ENCODE results near the gene CCNH.

The CCNH gene

DNA sequence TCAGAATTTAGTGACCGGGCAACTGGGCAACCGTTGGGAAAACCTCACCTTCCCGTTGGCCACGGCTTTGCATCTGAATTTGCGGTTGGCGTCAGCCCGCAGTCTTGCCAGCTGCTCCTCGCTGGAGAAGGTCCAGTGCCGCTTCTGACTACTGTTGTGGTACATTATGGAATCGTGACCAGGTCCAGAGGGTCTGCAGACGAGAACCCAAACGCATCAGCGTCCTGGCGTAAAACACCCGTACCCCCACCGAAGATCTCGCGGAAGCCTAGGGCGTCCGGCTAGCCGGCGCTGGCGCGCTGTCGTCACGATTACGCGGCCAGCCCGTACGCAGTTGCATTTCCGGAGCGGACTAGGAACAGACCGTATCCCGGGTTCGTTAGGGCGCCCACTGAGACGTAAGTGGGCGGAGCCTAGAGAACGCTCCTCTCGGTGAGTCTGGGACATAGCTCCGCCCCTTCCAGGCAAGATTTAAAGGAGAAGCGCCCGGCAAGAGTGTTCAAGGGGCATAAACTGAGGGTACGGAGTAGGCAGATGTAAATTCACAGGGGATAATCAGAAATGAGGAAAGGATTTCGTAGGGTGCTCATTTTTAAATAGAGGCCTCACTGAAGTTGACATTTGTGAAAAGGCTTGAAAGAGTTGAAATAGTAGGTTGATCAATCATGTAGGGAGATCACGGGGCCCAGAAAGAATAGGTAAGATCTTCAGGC, at the start of gene CCNH:
Gene CCNH (minus strand): TSS at position 301 of the 713 bp plus-strand sequence. CDS start 136 bp downstream, at position 165.
- DNase-seq = peak; percentile 92

DNA sequence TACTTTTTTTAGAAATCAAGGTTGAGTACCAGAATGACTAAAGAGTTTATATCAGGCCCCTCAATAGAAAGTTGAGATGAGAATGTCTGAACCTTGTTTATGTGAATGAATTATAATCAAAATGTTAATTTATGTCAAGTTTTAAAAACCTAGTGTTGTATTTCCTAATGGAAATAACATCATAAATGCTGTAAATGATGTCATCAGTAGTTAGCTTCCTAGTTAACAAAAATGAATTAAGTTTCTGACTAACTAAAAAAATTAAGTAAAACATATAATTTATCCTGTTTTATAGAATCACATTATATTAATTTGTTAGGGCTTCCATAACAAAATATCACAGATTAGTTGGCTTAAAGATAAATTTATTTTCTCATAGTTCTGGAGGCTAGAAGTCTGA, 45.0 kb upstream of the CCNH start:
- DNase-seq = no peak

DNA sequence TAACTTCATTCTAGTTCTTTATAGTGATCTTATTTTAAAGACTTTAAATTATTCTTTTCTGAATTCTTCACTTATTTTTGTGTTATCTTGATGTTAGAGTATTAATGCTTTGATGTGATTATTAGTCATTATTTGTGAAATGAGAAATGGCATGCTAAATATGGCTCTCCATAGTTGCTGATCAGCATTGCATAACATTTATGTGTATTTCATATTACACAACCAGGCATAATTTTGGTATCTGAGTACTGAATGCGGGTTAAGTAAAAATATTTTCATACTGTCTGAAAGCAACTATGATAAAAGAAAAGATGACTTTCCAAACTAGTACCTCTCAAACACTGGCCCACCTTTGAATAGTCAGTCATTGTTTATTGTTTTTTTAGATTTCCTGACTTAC, 41.1 kb upstream of the CCNH start:
- no peak for DNase-seq

DNA sequence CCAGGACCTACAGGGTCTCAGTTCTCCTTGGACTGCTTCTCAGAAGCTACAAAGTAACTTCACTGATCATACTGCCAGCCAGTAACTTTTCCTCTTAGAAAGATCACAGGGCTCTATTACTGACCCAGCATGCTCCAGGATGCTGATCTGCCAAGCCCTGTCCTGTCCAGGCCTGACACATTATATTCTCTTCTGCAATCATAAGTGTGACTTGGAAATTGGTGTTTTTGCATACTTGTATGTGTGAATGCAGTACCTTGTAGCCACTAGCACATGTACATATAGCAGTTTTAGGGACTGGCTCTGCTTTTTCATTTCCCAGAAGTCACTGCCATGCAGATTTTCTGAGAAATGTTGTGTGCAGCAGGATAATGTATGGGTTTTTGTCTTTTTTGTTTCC, 40.1 kb upstream of the CCNH start:
- DNase-seq = no peak

GRCh38 chr5:87442419-87442818, 29.7 kb upstream of the CCNH start:
- no peak for DNase-seq

DNA sequence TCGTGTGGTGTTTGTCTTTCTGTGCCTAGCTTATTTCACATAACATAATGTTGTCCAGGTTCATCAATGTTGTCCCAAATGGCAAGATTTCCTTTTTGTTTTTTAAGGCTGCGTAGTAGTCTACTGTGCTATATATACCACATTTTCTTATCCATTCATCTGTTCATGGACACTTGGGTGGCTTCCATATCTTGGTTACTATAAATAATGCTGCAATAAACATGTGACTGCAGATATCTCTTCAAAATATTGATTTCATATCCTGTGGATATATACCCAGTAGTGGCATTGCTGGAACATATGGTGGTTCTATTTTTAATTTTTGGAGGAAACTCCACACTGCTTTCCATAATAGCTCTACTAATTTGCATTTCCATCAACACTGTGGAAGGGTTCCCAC, 25.5 kb upstream of the CCNH start:
- no peak for DNase-seq

- no peak for DNase-seq
Measured at GRCh38 chr5:87437724-87438123, 25.0 kb upstream of the CCNH start.

DNA sequence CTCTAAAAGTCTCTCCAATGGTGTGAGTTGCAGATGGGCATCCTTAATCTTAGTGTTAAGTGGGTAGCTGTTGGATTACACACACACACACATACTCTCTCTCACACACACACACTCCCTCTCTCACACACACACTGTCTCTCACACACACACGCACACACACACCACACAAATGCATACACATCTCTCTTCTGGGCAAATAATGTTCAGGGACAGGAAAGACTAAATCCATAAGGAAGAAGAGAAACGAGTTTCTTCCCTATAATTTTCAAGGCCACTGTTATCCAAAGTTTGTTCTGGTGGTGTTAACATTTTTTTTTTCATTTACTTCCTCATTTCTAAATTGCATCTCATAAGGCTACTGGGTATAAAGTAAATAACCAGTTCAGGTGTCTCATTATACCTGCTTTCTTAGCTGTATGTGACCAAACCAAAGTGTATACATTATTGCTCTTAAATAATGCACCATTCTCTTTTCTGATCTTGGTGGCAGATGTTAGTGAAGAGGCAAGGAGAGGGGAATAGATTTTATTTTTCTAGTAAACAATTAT, 22.5 kb upstream of the CCNH start:
- DNase-seq = no peak

DNA sequence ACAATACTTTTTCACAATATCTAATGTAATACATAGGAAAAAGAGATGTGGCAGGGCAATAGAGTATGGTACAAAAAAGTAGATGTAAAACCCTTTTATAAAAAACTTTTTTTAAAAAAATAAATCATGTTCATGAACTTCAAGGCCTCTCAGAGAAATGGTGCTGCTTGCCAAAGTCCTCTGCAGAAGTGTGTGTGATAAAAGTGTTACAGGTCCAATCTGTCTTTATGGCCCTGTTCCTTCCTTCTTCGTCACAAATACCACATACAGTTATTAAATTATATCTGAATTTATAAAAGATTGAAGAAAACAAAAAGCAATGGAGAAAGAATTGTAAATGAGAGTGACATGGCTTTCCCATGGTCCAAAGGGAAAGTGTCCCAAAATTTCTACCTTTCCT, 21.7 kb upstream of the CCNH start:
- DNase-seq = no peak

- DNase-seq = no peak
Measured at GRCh38 chr5:87433945-87434344, 21.2 kb upstream of the CCNH start.

DNA sequence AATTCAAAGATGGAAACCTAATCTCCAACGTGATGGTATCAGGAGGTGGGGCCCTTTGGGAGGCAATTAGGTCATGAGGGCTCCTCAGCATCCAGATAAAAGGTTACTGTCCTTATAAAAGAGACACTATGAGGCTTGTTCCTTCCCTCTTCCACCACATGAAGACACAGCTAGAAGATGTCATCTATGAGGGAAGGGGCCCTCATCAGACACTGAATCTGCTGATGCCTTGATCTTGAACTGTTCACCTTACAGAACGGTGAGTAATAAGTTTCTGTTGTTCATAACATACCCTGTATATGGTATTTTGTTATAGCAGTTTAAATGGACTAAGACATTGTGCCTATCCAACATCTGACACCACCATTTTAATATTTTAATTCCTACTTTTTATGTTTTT, 19.7 kb upstream of the CCNH start:
- DNase-seq = no peak

GRCh38 chr5:87430863-87431457, 18.2 kb upstream of the CCNH start:
- DNase-seq = no peak

GRCh38 chr5:87423755-87424154, 11.0 kb upstream of the CCNH start:
- DNase-seq = no peak

DNA sequence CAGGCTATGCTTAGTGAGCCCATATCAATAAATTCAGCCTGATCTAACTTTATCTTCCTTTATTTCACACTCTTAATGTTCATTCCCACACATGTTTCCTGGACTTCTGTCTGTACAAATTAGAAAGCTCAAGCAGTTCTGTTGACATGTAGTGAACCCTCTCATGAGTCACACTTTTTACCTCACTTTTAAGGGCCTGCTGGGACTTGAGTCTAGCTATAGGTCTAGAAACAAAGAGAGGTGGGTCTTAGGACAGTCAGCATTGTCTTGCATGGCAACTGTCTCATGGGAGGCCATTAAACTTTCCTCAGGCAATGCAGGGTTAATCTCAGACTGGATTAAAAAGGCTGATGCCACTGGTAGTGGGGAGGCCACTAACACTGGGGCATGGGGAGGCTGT, 8.6 kb upstream of the CCNH start:
- DNase-seq = no peak

GRCh38 chr5:87418506-87418905, 5.8 kb upstream of the CCNH start:
- DNase-seq = no peak

DNA sequence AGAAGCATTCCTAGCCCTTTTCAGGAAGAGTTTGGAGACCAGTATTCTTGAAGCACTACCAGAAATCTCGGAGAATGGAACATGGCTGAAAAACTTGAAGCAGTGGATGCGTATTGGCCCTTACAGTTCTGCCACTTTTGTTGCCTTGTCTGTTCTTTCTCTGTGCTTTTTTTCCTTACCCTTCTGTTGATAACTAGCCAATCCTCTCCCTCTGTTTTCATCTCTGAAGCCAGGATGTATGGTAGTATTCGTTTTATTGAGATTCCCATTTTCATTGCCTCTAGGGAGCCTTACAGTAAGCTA, 564 bp upstream of the CCNH start:
- DNase-seq = no peak

DNA sequence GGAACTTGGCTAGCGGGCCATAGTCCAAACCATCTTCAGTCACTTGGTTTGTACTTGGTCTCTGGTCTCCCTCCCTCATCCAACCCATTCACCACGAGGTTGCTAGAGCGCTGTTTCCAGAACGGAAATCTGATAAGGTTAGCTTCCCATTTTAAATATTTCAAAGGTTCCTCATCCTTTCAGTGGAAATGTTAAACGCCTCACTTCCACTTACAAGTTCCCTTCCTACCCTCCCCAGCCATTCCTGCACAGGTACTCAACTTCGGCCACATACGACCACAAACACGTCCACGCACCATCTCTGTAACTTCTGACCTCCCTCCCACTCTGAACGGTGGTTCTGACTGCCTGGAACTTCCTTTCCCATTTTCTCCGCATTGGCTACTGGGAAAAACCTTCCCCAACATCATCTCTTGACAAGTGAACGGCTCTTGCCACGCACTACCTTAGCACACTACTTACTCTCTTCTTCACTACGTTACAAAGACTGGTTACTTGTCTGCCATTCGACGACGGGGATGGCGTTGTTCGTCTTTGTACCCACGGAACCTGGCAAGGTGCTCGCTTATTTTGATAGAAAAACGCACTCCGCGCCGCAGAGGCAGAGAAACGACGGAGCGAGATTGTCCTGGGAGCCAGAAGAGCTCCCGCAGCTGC, 629 bp downstream of the CCNH start:
- DNase-seq = no peak

DNA sequence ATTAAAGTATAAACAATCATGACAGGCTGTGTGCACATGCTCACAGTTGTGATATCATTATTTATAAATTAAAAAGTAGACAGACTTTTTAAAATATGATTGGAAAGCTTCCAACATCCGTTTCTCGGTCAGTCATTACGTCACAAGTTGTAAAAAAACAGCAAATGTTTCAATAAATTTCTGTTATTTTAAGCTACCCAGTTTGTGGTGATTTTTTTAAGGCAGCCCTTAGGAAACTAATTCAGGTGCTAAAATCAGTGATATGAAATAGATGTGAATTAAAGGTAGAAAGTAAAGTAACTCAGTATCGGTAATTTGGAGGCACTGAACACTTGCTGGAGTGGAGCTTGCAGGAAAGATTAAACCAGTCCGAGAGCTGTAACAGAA, 1.2 kb downstream of the CCNH start:
- DNase-seq = no peak

DNA sequence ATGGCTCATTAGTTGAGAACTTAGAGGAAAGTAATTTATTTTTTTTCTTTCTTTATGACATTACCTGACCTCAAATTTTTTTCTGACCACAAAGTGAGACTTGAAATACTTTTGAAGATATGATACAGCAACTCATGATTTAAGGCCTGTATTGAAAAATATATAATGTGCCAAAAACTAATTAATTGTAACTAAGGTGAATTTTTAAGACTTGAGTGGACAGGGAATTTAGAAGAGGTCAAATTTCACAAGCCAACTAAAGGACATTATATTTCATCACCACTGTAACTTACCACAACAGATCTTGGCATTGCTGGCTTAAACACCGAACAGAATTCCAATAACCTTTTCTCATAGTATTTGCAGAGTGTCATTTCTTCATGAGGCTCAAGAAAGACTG, 1.8 kb downstream of the CCNH start:
- no peak for DNase-seq

- no peak for DNase-seq
Measured at GRCh38 chr5:87408204-87408603, 4.5 kb downstream of the CCNH start.

GRCh38 chr5:87405472-87406155, 7.1 kb downstream of the CCNH start:
- DNase-seq = no peak

DNA sequence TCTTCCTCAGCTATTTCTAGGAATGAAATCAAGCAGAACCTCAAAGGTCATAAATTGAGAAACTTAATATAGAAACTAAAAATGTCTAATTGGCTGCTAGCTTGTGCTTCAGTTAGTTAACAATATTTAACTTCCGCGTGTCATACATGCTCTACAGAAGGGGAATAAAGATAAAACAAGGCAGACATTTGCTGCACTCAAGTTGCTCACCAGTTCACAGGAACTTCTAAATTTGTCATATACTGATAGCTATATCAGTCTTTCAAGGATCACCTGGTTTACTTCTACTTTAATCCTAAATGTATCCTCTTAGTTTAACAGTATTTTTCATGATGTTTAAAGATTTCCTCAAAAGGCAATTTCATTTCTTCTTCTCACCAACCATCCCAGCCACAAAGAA, 8.4 kb downstream of the CCNH start:
- DNase-seq = no peak

GRCh38 chr5:87403899-87404298, 8.8 kb downstream of the CCNH start:
- DNase-seq = no peak

GRCh38 chr5:87403409-87403808, 9.3 kb downstream of the CCNH start:
- no peak for DNase-seq

Data from NCI-H510A (cell line).